Measurements from ENCODE around the gene SLC22A16. TPM values are rescaled to one million over a fixed set of nuclear protein-coding genes. Genes with fewer than 3 reads are reported as not detected.

Gene SLC22A16
- total and polyA plus RNA-seq, 8 donors: 0.30 to 0.92 (median 0.31) TPM; not detected in 5

- Histone ChIP-seq H3K27ac (peak overlapping the region in 4 of 5 donors; percentile 64 to 80 (median 67)), H3K36me3 (no peaks in the 10 kb centered on the region), H3K27me3 (no peaks in the 10 kb centered on the region), H3K9me3 (no peaks in the 10 kb centered on the region), H3K4me1 (peaks cover 0 to 23% (median 14%) of the 10 kb centered on the region in 4 donors), H3K4me3 (peak overlapping the region; percentile 33 to 43 (median 36))
- no peak for TF ChIP-seq EP300 (IDR thresholded peaks at IDR 0.05)
- TF ChIP-seq, protein P1, sequence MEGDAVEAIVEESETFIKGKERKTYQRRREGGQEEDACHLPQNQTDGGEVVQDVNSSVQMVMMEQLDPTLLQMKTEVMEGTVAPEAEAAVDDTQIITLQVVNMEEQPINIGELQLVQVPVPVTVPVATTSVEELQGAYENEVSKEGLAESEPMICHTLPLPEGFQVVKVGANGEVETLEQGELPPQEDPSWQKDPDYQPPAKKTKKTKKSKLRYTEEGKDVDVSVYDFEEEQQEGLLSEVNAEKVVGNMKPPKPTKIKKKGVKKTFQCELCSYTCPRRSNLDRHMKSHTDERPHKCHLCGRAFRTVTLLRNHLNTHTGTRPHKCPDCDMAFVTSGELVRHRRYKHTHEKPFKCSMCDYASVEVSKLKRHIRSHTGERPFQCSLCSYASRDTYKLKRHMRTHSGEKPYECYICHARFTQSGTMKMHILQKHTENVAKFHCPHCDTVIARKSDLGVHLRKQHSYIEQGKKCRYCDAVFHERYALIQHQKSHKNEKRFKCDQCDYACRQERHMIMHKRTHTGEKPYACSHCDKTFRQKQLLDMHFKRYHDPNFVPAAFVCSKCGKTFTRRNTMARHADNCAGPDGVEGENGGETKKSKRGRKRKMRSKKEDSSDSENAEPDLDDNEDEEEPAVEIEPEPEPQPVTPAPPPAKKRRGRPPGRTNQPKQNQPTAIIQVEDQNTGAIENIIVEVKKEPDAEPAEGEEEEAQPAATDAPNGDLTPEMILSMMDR (IDR thresholded peaks at IDR 0.05): no peak
- 55 to 71% (median 66%) methylated on average over 4 of the region's 4 CpGs for WGBS, 5 donors
- no peak for DNase-seq
- intact Hi-C loops (cut with DNase I; ENCODE audit: low total_unique reads): no loop called here
These were observed 61.7 kb downstream of the SLC22A16 start for GRCh38 chr6:110414669-110415068.

DNA sequence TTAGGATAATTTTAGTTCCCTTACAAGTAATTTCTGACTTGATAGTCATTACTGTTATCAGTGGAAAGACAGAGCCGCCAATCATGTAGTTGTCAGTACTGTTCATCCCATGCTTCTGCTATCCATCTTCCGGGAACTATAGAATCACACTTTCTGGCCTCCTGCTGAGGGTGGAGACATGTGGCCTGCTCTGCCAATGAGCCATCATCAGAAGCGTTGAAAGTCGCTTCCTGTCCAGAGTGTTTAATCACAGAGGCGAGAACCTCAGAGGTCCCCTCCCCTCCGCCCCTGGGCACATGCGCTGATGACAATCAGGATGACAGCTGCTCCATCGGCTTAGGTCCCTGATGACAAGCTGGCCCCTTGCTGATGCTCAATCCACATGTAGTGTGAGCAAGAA lies 64.1 kb downstream of the SLC22A16 start:
- Histone ChIP-seq H3K27ac (no peak overlapping the region), H3K27me3 (no peaks in the 10 kb centered on the region), H3K9me3 (no peaks in the 10 kb centered on the region), H3K4me3 (no peak overlapping the region), H3K36me3 (peaks cover 0 to 5% (median 0%) of the 10 kb centered on the region in 4 donors), H3K4me1 (peaks cover 0 to 23% (median 14%) of the 10 kb centered on the region in 4 donors)
- no peak for DNase-seq
- WGBS, 5 donors: 76 to 86% (median 83%) methylated on average over 8 of the region's 8 CpGs
- intact Hi-C loops (cut with DNase I; ENCODE audit: low total_unique reads): no loop called here
- no peak for TF ChIP-seq EP300 (IDR thresholded peaks at IDR 0.05)

DNA sequence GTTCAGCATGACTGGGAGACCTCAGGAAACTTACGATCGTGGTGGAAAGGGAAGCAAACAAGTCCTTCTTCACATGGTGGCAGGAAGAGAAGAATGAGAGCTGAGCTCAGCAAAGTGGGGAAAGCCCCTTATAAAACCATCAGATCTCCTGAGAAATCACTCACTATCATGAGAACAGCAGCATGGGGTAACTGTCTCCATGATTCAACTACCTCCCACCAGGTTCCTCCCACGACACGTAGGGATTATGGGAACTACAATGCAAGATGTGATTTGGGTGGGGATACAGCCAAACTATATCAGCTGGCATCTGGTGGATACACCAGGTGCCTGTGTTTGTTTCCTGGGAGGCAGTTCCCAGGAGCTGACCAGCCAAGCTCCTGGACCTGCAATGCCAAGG lies 65.9 kb downstream of the SLC22A16 start:
- Histone ChIP-seq H3K4me1 (peaks cover 0 to 14% (median 10%) of the 10 kb centered on the region in 4 donors), H3K36me3 (peaks cover 0 to 5% (median 0%) of the 10 kb centered on the region in 4 donors), H3K9me3 (no peaks in the 10 kb centered on the region), H3K27ac (no peak overlapping the region), H3K4me3 (no peak overlapping the region), H3K27me3 (no peaks in the 10 kb centered on the region)
- intact Hi-C loops (cut with DNase I; ENCODE audit: low total_unique reads): no loop called here
- TF ChIP-seq, protein P1 (IDR thresholded peaks at IDR 0.05): no peak
- no peak for TF ChIP-seq EP300 (IDR thresholded peaks at IDR 0.05)
- no peak for DNase-seq
- WGBS, 5 donors: 54 to 83% (median 71%) methylated on average over 4 of the region's 4 CpGs

DNA sequence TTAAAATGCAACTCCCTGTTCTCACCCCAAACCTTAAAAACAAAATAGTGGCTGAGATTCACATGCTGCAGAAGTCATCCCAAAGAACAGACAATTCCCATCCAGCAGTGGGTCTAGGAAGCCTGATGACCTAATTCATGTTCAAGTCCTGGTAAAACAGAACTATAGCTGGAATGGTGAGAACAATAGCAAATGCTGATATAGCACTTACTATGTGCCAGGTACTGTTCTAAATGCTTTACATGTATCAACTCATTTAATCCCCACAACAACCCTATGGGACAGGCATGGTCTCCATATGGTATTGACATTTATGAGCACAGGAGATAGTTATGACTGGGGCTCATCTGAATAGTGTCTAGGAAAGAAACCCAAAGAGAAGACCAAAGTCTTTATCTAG lies 66.6 kb downstream of the SLC22A16 start:
- intact Hi-C loops (cut with DNase I; ENCODE audit: low total_unique reads): no loop called here

DNA sequence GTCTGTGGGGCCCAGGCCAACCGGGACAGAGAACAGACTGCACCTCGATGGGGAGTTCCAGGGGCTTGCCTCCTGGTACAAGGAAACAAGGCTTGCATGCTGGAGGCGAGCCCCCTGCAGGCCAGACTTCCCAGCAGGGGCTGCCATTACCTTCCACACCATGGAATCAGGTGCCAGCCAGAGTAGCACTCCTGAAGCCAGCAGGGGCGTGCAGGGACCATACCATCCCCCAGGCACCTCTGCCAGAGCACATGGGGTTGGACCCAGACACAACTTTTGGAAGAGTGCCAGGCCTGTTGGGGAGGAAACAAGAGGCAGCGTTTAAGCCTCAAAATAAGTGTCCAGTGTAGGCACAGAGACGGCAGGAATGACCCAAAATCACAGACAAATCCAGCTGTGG lies 67.5 kb downstream of the SLC22A16 start:
- no peaks in the 10 kb centered on the region for H3K27me3 ChIP-seq
- H3K4me1 ChIP-seq: peaks cover 0 to under 1% (median 0%) of the 10 kb centered on the region in 4 donors
- intact Hi-C loops (cut with DNase I; ENCODE audit: low total_unique reads): no loop called here
- H3K4me3 ChIP-seq: no peak overlapping the region
- no peaks in the 10 kb centered on the region for H3K9me3 ChIP-seq
- TF ChIP-seq POLR2A (IDR thresholded peaks at IDR 0.05): no peak
- H3K27ac ChIP-seq: no peak overlapping the region
- WGBS, 5 donors: 66 to 76% (median 71%) methylated on average over 5 to 6 of the region's 6 CpGs
- DNase-seq: no peak
- peaks cover 0 to 5% (median 0%) of the 10 kb centered on the region in 4 donors for H3K36me3 ChIP-seq

More for the DNA sequence above, 66.6 kb downstream of the SLC22A16 start:
- H3K4me3 ChIP-seq: no peak overlapping the region
- no peak for DNase-seq
- no peaks in the 10 kb centered on the region for H3K9me3 ChIP-seq
- TF ChIP-seq EP300 (IDR thresholded peaks at IDR 0.05) (no peak), POLR2A (IDR thresholded peaks at IDR 0.05) (no peak), POLR2AphosphoS5 (IDR thresholded peaks at IDR 0.05) (no peak)
- TF ChIP-seq, protein P1 (IDR thresholded peaks at IDR 0.05): no peak
- peaks cover 0 to 10% (median 4%) of the 10 kb centered on the region in 4 donors for H3K4me1 ChIP-seq
- peaks cover 0 to 5% (median 0%) of the 10 kb centered on the region in 4 donors for H3K36me3 ChIP-seq
- H3K27ac ChIP-seq: no peak overlapping the region
- no peaks in the 10 kb centered on the region for H3K27me3 ChIP-seq
